HG03103 (cell line): ENCODE results near the gene SLC30A1.
"Not testable (repeated sequence)": the region's sequence is repeated elsewhere in the genome, so short reads cannot be mapped to it uniquely, and the experiment has no call there.

Source experiments
- ATAC-seq: cut with Tn5 transposase; IDR thresholded peaks from one replicate; pipeline ENCODE4 v1.9.1; 2021; ENCODE audit warnings: low read depth; ENCODE audit not compliant: unreplicated experiment

The SLC30A1 gene

GRCh38 chr1:211551638-211552460, 27.1 kb downstream of the SLC30A1 start:
- no peak for ATAC-seq

- ATAC-seq, result no peak
Observed at GRCh38 chr1:211549092-211549711, 29.8 kb downstream of the SLC30A1 start.

GRCh38 chr1:211548321-211549091, 30.5 kb downstream of the SLC30A1 start:
- ATAC-seq, result no peak

DNA sequence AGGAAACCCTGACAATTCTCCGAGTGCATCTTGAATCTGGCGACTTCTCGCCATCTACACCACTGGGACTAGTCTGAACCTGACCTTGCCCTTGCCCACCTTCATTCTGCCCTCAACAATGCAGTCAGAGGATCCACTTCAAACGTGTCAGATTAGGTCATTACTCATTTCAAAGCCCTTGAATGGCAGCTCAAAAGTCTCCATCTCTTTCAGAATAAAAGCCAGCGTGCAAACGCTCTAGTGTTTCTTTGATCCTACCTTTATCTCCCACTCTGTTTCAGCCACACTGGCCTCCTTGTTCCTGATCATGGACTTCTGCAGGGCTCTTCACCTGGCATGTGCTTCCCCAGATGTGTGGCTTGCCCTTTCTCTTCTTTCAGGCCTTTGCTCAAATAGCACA, 31.3 kb downstream of the SLC30A1 start:
- no peak for ATAC-seq

GRCh38 chr1:211546543-211546942, 32.4 kb downstream of the SLC30A1 start:
- ATAC-seq, result no peak

- ATAC-seq, result no peak
Observed at GRCh38 chr1:211543025-211543424, 35.9 kb downstream of the SLC30A1 start.

DNA sequence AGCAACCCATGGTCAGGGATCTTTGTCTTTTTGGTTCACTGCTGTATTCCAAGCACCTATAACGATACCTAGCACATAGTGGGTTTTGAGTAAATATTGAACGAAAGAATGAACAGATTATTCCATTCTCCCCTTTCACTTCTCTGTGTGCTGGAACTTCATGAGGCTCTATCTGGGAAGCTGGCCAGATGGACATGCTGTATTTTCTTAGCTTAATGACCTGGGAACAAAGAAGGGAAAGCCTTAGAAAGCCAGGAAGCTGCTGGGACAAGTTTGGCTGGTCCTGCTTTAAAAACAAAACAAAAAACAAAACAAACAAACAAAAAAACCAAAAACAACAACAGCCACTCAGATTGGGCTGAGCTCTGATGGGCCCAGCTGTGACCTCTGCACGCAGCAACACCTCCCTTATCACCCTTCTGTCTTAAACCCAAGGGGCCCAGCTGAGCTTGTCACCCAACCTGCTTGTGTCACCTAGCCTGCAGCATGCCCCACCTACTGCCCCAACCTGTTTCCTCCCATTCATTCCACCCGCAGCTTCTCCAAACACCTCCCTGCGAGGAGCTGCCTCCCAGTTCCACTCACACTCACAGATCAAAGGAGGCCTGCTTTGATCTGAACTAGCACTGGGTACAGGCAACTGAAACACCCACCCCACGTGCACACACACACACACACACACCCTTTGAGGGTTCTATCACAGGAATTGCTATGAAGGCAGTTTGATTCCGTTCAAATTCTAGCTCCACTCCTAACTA, 37.1 kb downstream of the SLC30A1 start:
- ATAC-seq, result no peak

- ATAC-seq, result no peak
Observed at GRCh38 chr1:211541278-211541677, 37.7 kb downstream of the SLC30A1 start.

DNA sequence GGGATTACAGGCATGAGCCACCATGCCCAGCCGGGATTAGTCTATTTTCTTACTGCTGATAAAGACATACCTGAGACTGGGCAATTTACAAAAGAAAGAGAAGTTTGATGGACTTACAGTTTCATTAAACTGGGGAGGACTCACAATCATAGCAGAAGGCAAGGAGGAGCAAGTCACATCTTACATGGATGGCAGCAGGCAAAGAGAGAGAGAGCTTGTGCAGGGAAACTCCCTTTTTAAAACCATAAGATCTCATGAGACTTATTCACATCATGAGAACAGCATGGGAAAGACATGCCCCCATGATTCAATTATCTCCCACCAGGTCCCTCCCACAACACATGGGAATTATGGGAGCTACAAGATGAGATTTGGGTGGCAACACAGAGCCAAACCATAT, 38.1 kb downstream of the SLC30A1 start:
- not testable (repeated sequence) for ATAC-seq

GRCh38 chr1:211538287-211538686, 40.7 kb downstream of the SLC30A1 start:
- ATAC-seq, result no peak

- no peak for ATAC-seq
Observed at GRCh38 chr1:211537253-211537652, 41.7 kb downstream of the SLC30A1 start.

DNA sequence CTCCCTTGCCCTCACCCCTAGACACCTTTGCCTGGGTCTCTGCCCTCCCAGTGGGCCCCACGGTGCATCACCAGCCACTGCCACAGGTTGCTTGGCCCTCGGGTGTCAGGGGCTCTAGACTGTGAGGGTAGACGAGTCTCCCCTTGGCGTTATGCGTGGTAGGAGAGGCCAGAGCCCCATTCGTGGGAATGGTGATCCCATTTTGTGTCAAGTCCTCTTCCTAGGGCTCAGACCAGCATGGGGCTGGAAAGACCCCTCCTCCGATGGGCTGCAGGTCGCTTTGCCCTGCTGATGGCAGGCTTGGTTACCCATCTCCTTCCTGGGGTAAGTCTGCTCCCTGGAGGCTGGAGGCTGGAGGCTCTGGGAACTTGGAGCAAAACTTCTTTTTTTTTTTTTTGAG, 42.4 kb downstream of the SLC30A1 start:
- no peak for ATAC-seq

- no peak for ATAC-seq
Observed at GRCh38 chr1:211535346-211535745, 43.6 kb downstream of the SLC30A1 start.

DNA sequence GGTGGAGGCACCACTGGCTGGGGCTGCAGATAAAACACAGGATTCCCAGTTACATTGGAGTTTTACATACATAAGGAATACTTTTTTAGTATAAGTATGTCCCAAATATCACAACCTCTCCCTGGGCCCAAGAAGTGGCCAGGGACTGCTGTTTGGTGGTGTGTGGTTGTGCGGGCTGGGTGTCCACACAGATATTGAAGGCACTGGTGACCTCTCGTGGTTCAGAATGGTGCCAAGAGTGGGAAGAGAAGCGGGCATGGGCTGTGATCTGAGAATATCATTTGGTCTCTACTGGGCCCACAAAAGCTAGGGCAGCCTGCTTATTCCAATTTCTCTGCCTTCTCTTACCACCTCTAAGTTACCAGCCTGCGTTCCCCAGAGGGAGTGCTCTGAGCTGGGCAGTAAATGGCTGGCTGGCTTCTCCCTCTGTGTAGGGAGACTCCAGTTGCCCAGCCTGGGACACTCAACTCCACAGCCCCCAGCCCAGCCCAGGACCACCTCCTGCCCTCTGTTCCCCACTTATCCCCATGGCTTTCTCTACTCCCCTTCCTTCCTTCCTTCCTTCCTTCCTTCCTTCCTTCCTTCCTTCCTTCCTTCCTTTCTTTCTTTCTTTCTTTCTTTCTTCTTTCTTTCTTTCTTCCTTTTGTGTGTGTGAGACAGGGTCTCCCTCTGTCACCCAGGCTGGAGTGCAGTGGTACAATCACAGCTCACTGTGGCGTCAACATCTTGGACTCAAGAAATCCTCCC, 44.2 kb downstream of the SLC30A1 start:
- ATAC-seq, result no peak

- no peak for ATAC-seq
Observed at GRCh38 chr1:211532088-211532444, 46.9 kb downstream of the SLC30A1 start.

- no peak for ATAC-seq
Observed at GRCh38 chr1:211531194-211532087, 47.5 kb downstream of the SLC30A1 start.

DNA sequence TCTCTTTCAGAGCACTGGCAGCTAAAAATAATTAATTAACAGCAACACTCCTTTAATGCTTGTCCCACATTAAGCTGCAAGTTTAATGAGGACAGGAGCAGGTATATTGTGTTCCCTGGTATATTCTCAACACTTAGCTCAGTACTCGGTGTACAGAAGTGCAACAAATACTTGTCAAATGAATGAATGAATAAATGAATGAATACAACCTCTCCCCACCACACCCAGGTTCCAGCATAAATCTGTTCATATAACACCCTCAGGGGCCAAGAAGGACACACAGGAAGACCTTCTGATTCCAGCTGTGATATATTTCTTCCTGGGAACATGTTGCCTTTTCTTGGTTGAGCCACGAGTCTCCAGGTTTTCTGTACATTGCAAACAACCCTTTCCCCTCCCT, 48.9 kb downstream of the SLC30A1 start:
- ATAC-seq, result no peak

DNA sequence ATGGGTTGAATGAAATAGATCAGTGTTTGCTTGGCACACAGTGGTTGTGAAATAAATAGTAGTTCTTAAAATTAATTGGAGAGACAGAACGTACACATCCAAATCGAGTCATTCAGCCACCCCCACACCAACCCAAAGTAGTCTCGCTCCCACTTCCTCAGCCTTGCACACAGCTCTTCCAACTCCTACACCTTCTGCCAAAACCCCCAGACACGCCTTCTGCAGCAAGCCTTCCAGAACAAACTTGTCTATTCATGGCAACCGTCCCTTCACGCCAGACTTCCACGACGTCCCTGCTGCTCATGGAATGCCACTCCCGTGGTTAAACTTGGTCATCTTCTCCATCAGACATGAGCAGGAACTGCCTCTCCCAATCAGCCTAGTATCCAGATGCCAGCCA, 49.5 kb downstream of the SLC30A1 start:
- no peak for ATAC-seq

- no peak for ATAC-seq
Observed at GRCh38 chr1:211529011-211529410, 50.0 kb downstream of the SLC30A1 start.
